A549 (cell line): ENCODE measurements around the gene SRSF4. TPM values are rescaled to one million over a fixed set of nuclear protein-coding genes. Genes with fewer than 3 reads are reported as not detected.

Source experiments
- ATAC-seq, 2 experiments: fragments of 200-7000 bp in 1 of 2; fragments of >200 bp in 1 of 2; cut with Nextera tagmentation in 1 of 2; cut with Tn5 transposase in 1 of 2; 3 replicates each; pipeline versions ENCODE4 v1.8.0 to v1.9.1; 2018 to 2020; ENCODE audit warnings: mild to moderate bottlenecking in 1 of 2, moderate library complexity in 1 of 2
- CTCF ChIA-PET: fragments of 300-600 bp; sonication (Branson Sonifier 250); formaldehyde crosslinking; extraction: SDS; loops from one replicate; lab custom pipeline; 2021; ENCODE audit warnings: antibody characterized with exemption, inconsistent platforms; lab: Yijun Ruan, JAX
- POLR2A ChIA-PET: fragments of 350-600 bp; formaldehyde crosslinking; extraction: SDS; loops from one replicate; lab custom pipeline; 2021; ENCODE audit warnings: antibody characterized with exemption, inconsistent platforms; lab: Yijun Ruan, JAX
- DNase-seq, 2 experiments: peaks; one replicate each; pipeline versions ENCODE4 v3.0.0 to v3.0.0-alpha.2; 2011 to 2016; ENCODE audit warnings: low read depth in 1 of 2, low spot score in 1 of 2
- FAIRE-seq: peaks from 2 replicates; lab custom pipeline; 2011; peaks lifted over from hg19 to GRCh38; lab: Jason Lieb, UNC
- H3K27ac ChIP-seq, 2 experiments: fragments of >200 bp; sonication (Bioruptor Twin); formaldehyde crosslinking; 3 replicates each; pipeline ENCODE4 v1.5.1; 2016 to 2017
- H3K4me1 ChIP-seq: fragments of >200 bp; sonication (Bioruptor Twin); formaldehyde crosslinking; 3 replicates; pipeline ENCODE4 v1.6.1; 2016
- H3K4me2 ChIP-seq: fragments of >200 bp; sonication (Bioruptor Twin); formaldehyde crosslinking; 3 replicates; pipeline ENCODE4 v1.6.1; 2016
- H3K4me3 ChIP-seq: fragments of >200 bp; sonication (Bioruptor Twin); formaldehyde crosslinking; 3 replicates; pipeline ENCODE4 v1.5.1; 2016
- H3K9me3 ChIP-seq: fragments of >200 bp; sonication (Bioruptor Twin); formaldehyde crosslinking; 3 replicates; pipeline ENCODE4 v1.6.1; 2016
- BHLHE40 ChIP-seq: IDR thresholded peaks from 2 replicates; pipeline ENCODE4 v1.6.1; 2012; ENCODE audit warnings: low read depth, low read length, inconsistent platforms
- CBX8 ChIP-seq: fragments of 200-600 bp; sonication (generic); IDR thresholded peaks from 2 replicates; pipeline ENCODE4 v1.6.1; 2016
- CHD2 ChIP-seq: fragments of 150-350 bp; IDR thresholded peaks from 2 replicates; pipeline ENCODE4 v1.6.1; 2014; ENCODE audit warnings: low read length; ENCODE audit not compliant: partially characterized antibody
- EHMT2 ChIP-seq: fragments of 200-600 bp; sonication (generic); IDR thresholded peaks from 2 replicates; pipeline ENCODE4 v1.6.1; 2016; ENCODE audit warnings: antibody characterized with exemption, low read depth, mild to moderate bottlenecking, moderate library complexity
- EP300 ChIP-seq, 2 experiments: fragments of >200 bp; sonication (Bioruptor Twin); formaldehyde crosslinking; IDR thresholded peaks; 2 replicates in 1 of 2; 3 replicates in 1 of 2; pipeline ENCODE4 v1.6.1; 2016 to 2017
- ESRRA ChIP-seq: fragments of 150-350 bp; IDR thresholded peaks from 2 replicates; pipeline ENCODE4 v1.6.1; 2014; ENCODE audit warnings: mild to moderate bottlenecking, low read length, borderline replicate concordance
- FOSB ChIP-seq: fragments of 250-450 bp; sonication (Bioruptor Pico); IDR thresholded peaks from 2 replicates; pipeline ENCODE4 v1.5.0; 2020; ENCODE audit warnings: mild to moderate bottlenecking, moderate library complexity
- HEYL ChIP-seq: fragments of 250-450 bp; sonication (Bioruptor Pico); IDR thresholded peaks from 2 replicates; pipeline ENCODE4 v1.8.0; 2021; ENCODE audit warnings: mild to moderate bottlenecking, moderate library complexity
- HOXB13 ChIP-seq: fragments of 250-450 bp; sonication (Bioruptor Pico); IDR thresholded peaks from 2 replicates; pipeline ENCODE4 v1.5.0; 2020; ENCODE audit warnings: low read depth, mild to moderate bottlenecking, moderate library complexity
- JUN ChIP-seq, 2 experiments: fragments of >200 bp; sonication (Bioruptor Twin); formaldehyde crosslinking; IDR thresholded peaks; 2 replicates in 1 of 2; 3 replicates in 1 of 2; pipeline ENCODE4 v1.6.1; 2016 to 2017
- JUNB ChIP-seq: fragments of >200 bp; sonication (Bioruptor Twin); formaldehyde crosslinking; IDR thresholded peaks from 2 replicates; pipeline ENCODE4 v1.6.1; 2016
- KDM5A ChIP-seq: fragments of 200-600 bp; sonication (generic); IDR thresholded peaks from 2 replicates; pipeline ENCODE4 v1.6.1; 2016; ENCODE audit warnings: antibody characterized with exemption, mild to moderate bottlenecking
- MAFK ChIP-seq: fragments of 450-650 bp; IDR thresholded peaks from 2 replicates; pipeline ENCODE4 v1.6.1; 2014; ENCODE audit not compliant: partially characterized antibody
- NR3C1 ChIP-seq: fragments of >200 bp; sonication (Bioruptor Twin); formaldehyde crosslinking; IDR thresholded peaks from 3 replicates; pipeline ENCODE4 v1.6.1; 2017
- PHF8 ChIP-seq: fragments of 200-600 bp; sonication (generic); IDR thresholded peaks from 2 replicates; pipeline ENCODE4 v1.6.1; 2016; ENCODE audit warnings: low read depth, mild to moderate bottlenecking, antibody characterized with exemption, moderate library complexity, borderline replicate concordance
- POLR2A ChIP-seq: IDR thresholded peaks from 2 replicates; pipeline ENCODE4 v1.6.1; 2012; ENCODE audit warnings: mild to moderate bottlenecking, low read length
- POLR2AphosphoS2 ChIP-seq: conservative IDR thresholded peaks from 2 replicates; pipeline ENCODE4 v1.6.1; 2012; ENCODE audit warnings: low read length, improper control_type of control experiment, inconsistent platforms
- RAD21 ChIP-seq, 2 experiments: fragments of >200 bp in 1 of 2; sonication (Bioruptor Twin) in 1 of 2; formaldehyde crosslinking in 1 of 2; IDR thresholded peaks in 1 of 2; conservative IDR thresholded peaks in 1 of 2; 2 replicates in 1 of 2; 3 replicates in 1 of 2; pipeline ENCODE4 v1.6.1; 2012 to 2018; ENCODE audit warnings: inconsistent platforms in 1 of 2
- RARB ChIP-seq: fragments of 250-450 bp; sonication (Bioruptor Pico); IDR thresholded peaks from 2 replicates; pipeline ENCODE4 v1.8.0; 2021; ENCODE audit warnings: mild to moderate bottlenecking, moderate library complexity
- RCOR1 ChIP-seq: fragments of 150-350 bp; IDR thresholded peaks from 2 replicates; pipeline ENCODE4 v1.6.1; 2014; ENCODE audit warnings: antibody characterized with exemption, low read length, low read depth
- SMC3 ChIP-seq: fragments of >200 bp; sonication (Bioruptor Twin); formaldehyde crosslinking; IDR thresholded peaks from 3 replicates; pipeline ENCODE4 v1.6.1; 2018; ENCODE audit warnings: inconsistent platforms
- TP53 ChIP-seq: fragments of 250-450 bp; sonication (Bioruptor Pico); IDR thresholded peaks from 2 replicates; pipeline ENCODE4 v1.5.0; 2021; ENCODE audit warnings: mild to moderate bottlenecking, moderate library complexity
- ZC3H11A ChIP-seq: fragments of 450-650 bp; IDR thresholded peaks from 2 replicates; pipeline ENCODE4 v1.6.1; 2014; ENCODE audit warnings: antibody characterized with exemption, mild to moderate bottlenecking
- ZFP36 ChIP-seq: fragments of 450-650 bp; IDR thresholded peaks from 2 replicates; pipeline ENCODE4 v1.6.1; 2014; ENCODE audit warnings: borderline replicate concordance; ENCODE audit not compliant: partially characterized antibody
- ZSCAN20 ChIP-seq: fragments of 250-450 bp; sonication (Bioruptor Pico); IDR thresholded peaks from 2 replicates; pipeline ENCODE4 v1.8.0; 2022; ENCODE audit warnings: mild to moderate bottlenecking, moderate library complexity
- WGBS: methylation state at CpG from one replicate; pipeline ENCODE4 v1.1.6; 2017; ENCODE audit errors: missing lambda C conversion rate; 5-methylcytosine and 5-hydroxymethylcytosine counted together
- polyA plus RNA-seq, 4 experiments: library from polyadenylated mRNA; depleted of rRNA in 3 of 4; stranded (reverse); fragments of >200 nt; fragmentation: RNase III in 1 of 4; extraction: RNeasy Plus Mini Kit Qiagen cat#74134 plus additional on column Dnase treatment in 1 of 4; gene quantifications; 2 replicates in 3 of 4; 3 replicates in 1 of 4; pipeline ENCODE4 v1.2.3, GENCODE V29; 2011 to 2017
- TF ChIP-seq, protein P1 (sequence below): IDR thresholded peaks from 2 replicates; pipeline ENCODE4 v1.6.1; 2012
- TF ChIP-seq, protein P2 (sequence below): fragments of 250-450 bp; sonication (Bioruptor Pico); IDR thresholded peaks from 2 replicates; pipeline ENCODE4 v1.5.0; 2021; ENCODE audit warnings: mild to moderate bottlenecking, moderate library complexity, borderline replicate concordance
- TF ChIP-seq, protein P3 (sequence below): fragments of >200 bp; sonication (Bioruptor Twin); formaldehyde crosslinking; IDR thresholded peaks from 2 replicates; pipeline ENCODE4 v1.6.1; 2016
- TF ChIP-seq, protein P4 (sequence below): fragments of 150-350 bp; IDR thresholded peaks from 2 replicates; pipeline ENCODE4 v1.6.1; 2014; ENCODE audit warnings: low read depth, mild to moderate bottlenecking, low read length

SRSF4 gene
- polyA plus RNA-seq, 2 of the 4 experiments (the other 2 are of a cell fraction): 45.6 to 64.5 TPM

DNA sequence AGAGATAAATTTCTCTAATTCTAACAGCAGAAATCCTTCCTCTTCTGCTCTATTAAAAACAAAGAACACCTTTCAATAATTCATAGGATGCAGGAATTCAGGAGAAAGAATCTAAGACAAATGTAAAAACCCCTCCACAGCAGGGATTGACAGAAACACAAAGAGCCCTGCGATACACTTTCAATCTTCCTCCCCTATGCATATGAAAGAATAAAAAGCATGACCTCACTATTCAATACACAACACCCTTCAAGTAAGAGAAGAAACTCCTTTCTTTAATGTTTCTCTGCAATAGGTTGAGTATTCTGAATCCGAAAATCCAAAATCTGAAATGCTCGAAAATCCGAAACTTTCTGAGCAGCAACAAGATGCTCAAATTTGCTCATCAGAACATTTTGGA is 17.1 kb downstream of the SRSF4 start:
- CTCF ChIA-PET: interaction anchor here (1.1 kb wide), 1 partner anchor 34 kb away, joined by 4 read pairs; no protein-coding TSS in a partner anchor
- FAIRE-seq (no peak), DNase-seq (no peak), ATAC-seq (no peak)
- no peak for TF ChIP-seq CHD2
- TF ChIP-seq ZSCAN20 (CRISPR knock-in tag): no peak
- TF ChIP-seq SMC3: no peak
- no peak for TF ChIP-seq RAD21 (conservative IDR thresholded peaks at IDR 0.05 in 1 of 2, IDR thresholded peaks at IDR 0.05 in 1 of 2)
- WGBS: 90% methylated on average over 4 of the region's 4 CpGs
- no peak overlapping the region for H3K27ac ChIP-seq
- H3K4me1 ChIP-seq: peaks cover 9% of the 10 kb centered on the region; the same call in 1 of the 3 replicates
- no peak overlapping the region for H3K4me2 ChIP-seq
- H3K4me3 ChIP-seq: no peak overlapping the region
- H3K9me3 ChIP-seq: no peaks in the 10 kb centered on the region
- POLR2A ChIA-PET: no interaction called here

DNA sequence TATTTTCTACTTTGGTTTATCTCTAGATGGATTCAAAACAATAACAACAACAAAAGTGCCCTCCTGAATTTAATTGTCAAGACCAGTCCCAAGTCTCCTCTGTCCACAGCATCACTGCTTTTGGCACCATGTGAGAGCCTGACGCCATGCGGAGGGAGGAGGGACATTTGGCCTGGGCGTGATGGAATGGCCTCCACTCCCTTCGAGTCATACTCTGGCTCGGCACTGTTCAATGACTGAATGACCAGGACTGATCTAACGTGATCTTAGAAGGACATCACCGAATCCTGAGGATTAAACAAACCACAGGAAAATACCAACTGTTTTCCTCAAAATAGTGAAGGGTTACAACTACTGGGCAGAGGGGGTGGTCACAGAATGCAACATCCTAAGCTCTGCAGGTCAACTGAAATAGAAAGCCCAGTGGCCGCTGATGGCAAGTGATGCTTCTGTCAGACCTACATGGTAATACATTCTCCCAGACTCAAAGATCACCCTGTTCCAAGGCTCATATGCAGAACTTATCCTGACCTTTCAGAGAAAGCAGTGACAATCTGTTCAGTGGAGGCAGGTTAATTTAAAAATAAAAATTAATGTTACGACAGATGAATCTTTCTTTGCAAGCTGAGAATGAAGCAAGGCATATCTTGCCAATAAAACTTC is 19.1 kb downstream of the SRSF4 start:
- DNase-seq (no peak), ATAC-seq (no peak), FAIRE-seq (no peak)
- no peak for TF ChIP-seq RARB (CRISPR knock-in tag)
- no peak for TF ChIP-seq KDM5A
- no peak for TF ChIP-seq POLR2A
- no peak for TF ChIP-seq EHMT2
- TF ChIP-seq ESRRA: no peak
- TF ChIP-seq FOSB: no peak
- TF ChIP-seq MAFK: no peak
- no peak for TF ChIP-seq JUN (IDR thresholded peaks at IDR 0.05)
- TF ChIP-seq NR3C1: no peak
- TF ChIP-seq, protein P1, sequence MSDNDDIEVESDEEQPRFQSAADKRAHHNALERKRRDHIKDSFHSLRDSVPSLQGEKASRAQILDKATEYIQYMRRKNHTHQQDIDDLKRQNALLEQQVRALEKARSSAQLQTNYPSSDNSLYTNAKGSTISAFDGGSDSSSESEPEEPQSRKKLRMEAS: no peak
- TF ChIP-seq, protein P2, sequence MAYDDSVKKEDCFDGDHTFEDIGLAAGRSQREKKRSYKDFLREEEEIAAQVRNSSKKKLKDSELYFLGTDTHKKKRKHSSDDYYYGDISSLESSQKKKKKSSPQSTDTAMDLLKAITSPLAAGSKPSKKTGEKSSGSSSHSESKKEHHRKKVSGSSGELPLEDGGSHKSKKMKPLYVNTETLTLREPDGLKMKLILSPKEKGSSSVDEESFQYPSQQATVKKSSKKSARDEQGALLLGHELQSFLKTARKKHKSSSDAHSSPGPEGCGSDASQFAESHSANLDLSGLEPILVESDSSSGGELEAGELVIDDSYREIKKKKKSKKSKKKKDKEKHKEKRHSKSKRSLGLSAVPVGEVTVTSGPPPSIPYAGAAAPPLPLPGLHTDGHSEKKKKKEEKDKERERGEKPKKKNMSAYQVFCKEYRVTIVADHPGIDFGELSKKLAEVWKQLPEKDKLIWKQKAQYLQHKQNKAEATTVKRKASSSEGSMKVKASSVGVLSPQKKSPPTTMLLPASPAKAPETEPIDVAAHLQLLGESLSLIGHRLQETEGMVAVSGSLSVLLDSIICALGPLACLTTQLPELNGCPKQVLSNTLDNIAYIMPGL (CRISPR knock-in tag): no peak
- Histone ChIP-seq H3K27ac (no peak overlapping the region), H3K4me1 (peaks cover 9% of the 10 kb centered on the region; the same call in 1 of the 3 replicates), H3K4me3 (no peak overlapping the region), H3K4me2 (no peak overlapping the region), H3K9me3 (no peaks in the 10 kb centered on the region)
- 82% methylated on average over 9 of the region's 9 CpGs for WGBS
- ChIA-PET CTCF (no interaction called here), POLR2A (no interaction called here)

DNA sequence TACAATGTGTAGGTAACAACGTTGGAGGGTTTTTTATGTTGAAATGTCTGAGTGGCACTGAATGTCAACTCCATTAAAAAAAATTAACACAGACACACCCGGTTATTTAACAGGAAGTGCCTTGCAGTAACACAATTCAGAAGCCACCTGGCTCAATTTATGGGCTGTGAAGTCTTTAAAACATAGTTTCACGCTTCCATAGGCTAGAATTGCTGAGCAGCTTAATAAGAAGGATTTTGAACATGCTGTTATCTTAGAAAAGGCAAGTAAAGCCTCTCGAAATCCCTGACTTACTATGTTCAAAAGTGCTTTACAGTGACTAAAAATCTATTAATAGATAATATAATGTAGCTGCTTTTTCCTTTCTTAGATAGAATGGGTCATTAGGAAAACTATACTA is 19.7 kb downstream of the SRSF4 start:
- peaks cover 9% of the 10 kb centered on the region; the same call in 1 of the 3 replicates for H3K4me1 ChIP-seq
- ChIA-PET POLR2A (no interaction called here), CTCF (interaction anchor here (0.7 kb wide), 1 partner anchor 16 kb away, joined by 3 read pairs; no protein-coding TSS in a partner anchor)
- no peaks in the 10 kb centered on the region for H3K9me3 ChIP-seq
- no peak overlapping the region for H3K4me2 ChIP-seq
- 68% methylated on average over 4 of the region's 4 CpGs for WGBS
- DNase-seq: no peak
- no peak overlapping the region for H3K27ac ChIP-seq
- no peak for ATAC-seq
- no peak overlapping the region for H3K4me3 ChIP-seq
- no peak for FAIRE-seq
- no peak for TF ChIP-seq BHLHE40
- TF ChIP-seq, protein P3, sequence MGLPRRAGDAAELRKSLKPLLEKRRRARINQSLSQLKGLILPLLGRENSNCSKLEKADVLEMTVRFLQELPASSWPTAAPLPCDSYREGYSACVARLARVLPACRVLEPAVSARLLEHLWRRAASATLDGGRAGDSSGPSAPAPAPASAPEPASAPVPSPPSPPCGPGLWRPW: no peak
- TF ChIP-seq, protein P4, sequence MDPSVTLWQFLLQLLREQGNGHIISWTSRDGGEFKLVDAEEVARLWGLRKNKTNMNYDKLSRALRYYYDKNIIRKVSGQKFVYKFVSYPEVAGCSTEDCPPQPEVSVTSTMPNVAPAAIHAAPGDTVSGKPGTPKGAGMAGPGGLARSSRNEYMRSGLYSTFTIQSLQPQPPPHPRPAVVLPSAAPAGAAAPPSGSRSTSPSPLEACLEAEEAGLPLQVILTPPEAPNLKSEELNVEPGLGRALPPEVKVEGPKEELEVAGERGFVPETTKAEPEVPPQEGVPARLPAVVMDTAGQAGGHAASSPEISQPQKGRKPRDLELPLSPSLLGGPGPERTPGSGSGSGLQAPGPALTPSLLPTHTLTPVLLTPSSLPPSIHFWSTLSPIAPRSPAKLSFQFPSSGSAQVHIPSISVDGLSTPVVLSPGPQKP: no peak
- no peak for TF ChIP-seq TP53
- no peak for TF ChIP-seq JUNB
- no peak for TF ChIP-seq RCOR1
- no peak for TF ChIP-seq ZC3H11A
- TF ChIP-seq CBX8: no peak
- TF ChIP-seq EP300 (IDR thresholded peaks at IDR 0.05): no peak
- TF ChIP-seq HEYL (CRISPR knock-in tag): no peak
- TF ChIP-seq, protein P1: no peak
- TF ChIP-seq ZFP36: no peak
- no peak for TF ChIP-seq PHF8
- TF ChIP-seq POLR2AphosphoS2: no peak
- TF ChIP-seq HOXB13 (CRISPR knock-in tag): no peak
